HFF-Myc (cell line): ENCODE data around the gene AFDN.
"Not testable (repeated sequence)": the region's sequence is repeated elsewhere in the genome, so short reads cannot be mapped to it uniquely, and the experiment has no call there.

Experiments used
- DNase-seq: peaks from one replicate; pipeline ENCODE4 v3.0.0-alpha.2; 2011; ENCODE audit warnings: low read depth; ENCODE audit errors: extremely low read depth
- H3K4me3 ChIP-seq: replicated peaks from 2 replicates; pipeline ENCODE4 v1.5.1; 2011; ENCODE audit warnings: low read depth, mild to moderate bottlenecking, control low read depth, low read length
- TF ChIP-seq, protein P1 (sequence below): IDR thresholded peaks from 2 replicates; pipeline ENCODE4 v1.5.1; 2012; ENCODE audit warnings: mild to moderate bottlenecking, low read depth, low read length, control low read depth; ENCODE audit errors: missing control alignments

AFDN gene

DNA sequence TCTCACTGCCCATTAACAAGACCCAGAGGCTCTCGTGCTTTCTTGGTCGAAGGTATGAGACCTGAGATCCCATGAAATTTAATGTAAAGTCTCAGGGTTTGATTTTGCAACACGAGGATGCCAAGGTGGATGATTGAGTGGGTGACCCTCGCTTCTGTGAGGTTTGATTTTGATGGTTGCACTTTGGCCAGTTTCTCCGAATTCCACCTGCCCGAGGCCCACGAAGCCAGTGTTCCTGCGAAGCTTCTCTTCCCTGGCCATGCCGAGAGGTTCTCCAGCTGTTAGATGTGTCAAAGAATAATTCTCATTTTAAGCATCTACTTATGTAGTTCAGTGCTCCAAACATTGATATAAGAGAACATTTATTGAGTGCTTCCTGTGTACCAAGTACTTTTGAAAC lies 170.9 kb downstream of the AFDN start, which contains the start of gene KIF25:
TSS of gene KIF25 (plus strand) at position 30 of the 400 bp plus-strand sequence. CDS start 31,915 bp downstream, outside the sequence.
- H3K4me3 ChIP-seq = no peak within 1 kb of the TSS
- TF ChIP-seq, protein P1, sequence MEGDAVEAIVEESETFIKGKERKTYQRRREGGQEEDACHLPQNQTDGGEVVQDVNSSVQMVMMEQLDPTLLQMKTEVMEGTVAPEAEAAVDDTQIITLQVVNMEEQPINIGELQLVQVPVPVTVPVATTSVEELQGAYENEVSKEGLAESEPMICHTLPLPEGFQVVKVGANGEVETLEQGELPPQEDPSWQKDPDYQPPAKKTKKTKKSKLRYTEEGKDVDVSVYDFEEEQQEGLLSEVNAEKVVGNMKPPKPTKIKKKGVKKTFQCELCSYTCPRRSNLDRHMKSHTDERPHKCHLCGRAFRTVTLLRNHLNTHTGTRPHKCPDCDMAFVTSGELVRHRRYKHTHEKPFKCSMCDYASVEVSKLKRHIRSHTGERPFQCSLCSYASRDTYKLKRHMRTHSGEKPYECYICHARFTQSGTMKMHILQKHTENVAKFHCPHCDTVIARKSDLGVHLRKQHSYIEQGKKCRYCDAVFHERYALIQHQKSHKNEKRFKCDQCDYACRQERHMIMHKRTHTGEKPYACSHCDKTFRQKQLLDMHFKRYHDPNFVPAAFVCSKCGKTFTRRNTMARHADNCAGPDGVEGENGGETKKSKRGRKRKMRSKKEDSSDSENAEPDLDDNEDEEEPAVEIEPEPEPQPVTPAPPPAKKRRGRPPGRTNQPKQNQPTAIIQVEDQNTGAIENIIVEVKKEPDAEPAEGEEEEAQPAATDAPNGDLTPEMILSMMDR = no peak
- no peak for DNase-seq

DNA sequence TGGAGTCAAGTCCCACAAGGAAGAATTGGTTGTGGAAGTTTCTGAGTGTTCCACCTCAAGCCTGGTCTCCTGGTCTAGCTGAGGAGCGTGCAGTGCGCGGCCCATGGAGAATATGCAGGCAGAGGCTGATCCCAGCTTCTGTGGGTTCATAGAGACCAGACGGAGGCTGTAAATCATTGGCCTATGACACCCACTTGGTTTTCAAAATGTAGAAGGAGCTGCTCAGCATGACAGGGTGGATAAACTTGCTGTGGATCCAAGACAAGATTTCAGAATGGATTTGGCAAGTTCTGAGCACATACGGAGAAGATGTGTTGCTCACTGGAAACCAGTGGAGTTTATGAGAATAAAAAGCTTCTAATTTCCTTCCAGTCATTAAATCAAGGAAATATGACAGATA lies 171.5 kb downstream of the AFDN start:
- H3K4me3 ChIP-seq = no peak overlapping the region
- DNase-seq = no peak
- TF ChIP-seq, protein P1 = no peak

DNA sequence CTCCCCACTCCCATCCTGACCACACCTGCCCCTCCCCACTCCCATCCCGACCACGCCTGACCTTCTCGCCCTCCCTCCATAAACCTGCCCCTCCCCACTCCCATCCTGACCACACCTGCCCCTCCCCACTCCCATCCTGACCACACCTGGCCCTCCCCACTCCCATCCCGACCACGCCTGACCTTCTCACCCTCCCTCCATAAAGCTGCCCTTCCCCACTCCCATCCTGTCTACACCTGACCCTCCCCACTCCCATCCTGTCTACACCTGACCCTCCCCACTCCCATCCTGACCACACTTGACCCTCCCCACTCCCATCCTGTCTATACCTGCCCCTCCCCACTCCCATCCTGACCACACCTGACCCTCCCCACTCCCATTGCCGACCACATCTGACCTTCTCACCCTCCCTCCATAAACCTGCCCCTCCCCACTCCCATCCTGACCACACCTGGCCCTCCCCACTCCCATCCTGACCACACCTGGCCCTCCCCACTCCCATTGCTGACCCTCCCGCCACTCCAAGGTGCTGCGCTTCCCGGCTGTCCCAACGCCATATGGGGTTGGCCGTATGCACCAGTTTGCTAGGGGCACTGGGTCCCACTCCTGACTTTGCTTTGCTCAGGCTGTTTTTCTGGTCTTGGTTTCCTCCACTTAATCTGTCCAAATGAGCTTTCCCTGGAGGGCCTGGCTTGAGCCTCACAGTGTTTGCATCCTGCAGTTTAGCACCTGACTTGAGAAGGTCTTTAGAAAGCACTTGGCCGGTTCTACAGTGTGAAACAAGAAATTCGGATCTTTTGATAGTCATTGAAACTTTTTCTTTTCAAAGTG lies 173.7 kb downstream of the AFDN start:
- TF ChIP-seq, protein P1 = no peak
- H3K4me3 ChIP-seq = no peak overlapping the region
- no peak for DNase-seq

DNA sequence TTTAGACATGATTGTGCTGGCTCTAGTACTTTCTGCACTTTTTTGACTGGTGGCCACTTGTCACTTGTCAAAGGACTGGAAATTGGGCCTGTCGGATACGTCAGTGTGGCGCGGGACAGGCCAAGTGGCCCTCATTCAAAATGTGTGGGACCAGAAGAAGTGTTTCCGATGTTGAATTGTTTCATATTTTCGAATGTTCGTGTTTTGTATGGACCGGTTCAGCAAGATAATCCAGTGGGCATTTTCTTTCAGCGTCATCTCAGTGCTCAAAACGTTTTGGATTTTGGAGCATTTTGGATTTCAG lies 174.3 kb downstream of the AFDN start:
- no peak for DNase-seq
- TF ChIP-seq, protein P1 = no peak
- H3K4me3 ChIP-seq = no peak overlapping the region

DNA sequence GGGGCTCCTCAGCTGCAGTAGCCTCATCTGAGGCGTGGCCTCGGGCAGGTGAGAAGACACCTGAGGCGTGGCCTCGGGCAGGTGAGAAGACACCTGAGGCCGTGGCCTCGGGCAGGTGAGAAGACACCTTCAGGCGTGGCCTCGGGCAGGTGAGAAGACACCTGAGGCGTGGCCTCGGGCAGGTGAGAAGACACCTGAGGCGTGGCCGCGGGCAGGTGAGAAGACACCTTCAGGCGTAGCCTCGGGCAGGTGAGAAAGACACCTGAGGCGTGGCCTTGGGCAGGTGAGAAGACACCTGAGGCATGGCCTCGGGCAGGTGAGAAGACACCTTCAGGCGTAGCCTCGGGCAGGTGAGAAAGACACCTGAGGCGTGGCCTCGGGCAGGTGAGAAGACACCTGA lies 174.8 kb downstream of the AFDN start:
- DNase-seq, H3K4me3 ChIP-seq: not testable (repeated sequence)

DNA sequence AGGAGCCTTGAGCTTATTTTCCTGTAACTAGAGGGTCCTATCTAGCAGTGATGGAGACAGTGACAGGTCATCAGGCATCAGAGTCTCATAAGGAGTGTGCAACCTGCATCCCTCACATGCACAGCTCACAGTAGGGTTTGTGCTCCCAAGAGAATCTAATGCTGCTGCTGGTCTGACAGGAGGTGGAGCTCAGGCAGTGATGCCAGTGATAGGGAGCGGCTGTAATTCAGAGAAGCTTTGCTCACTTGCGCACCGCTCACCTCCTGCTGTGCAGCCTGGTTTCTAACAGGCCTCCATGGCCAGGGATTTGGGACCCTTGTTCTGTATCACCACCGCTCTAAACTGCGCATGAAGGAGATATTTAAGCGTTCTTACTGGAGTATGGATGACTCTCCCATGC lies 176.1 kb downstream of the AFDN start:
- H3K4me3 ChIP-seq = no peak overlapping the region
- no peak for DNase-seq
- TF ChIP-seq, protein P1 = no peak

DNA sequence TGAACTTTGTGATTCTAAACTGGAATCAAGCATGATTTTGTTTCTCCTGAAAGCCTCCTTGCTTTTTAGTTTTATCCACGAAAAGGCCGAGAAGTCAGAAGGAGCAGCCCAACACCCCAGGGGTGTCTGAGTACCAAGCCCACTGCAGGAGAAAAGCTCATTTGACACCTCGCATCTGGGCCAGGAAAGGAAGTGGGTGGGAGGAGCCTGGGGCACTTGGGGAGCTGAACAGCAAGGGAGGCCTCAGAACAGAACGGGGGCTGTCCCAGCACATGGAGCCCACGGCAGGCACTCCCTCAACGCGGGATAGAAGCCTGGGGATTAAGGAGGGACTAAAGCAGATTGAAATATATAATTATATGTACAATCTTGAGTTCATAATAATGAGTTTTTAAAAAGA lies 177.3 kb downstream of the AFDN start:
- TF ChIP-seq, protein P1 = no peak
- DNase-seq = no peak
- H3K4me3 ChIP-seq = no peak overlapping the region
